SH-SY5Y (cell line): ENCODE measurements around the gene CABS1.

Experiments
- GATA2 ChIP-seq: IDR thresholded peaks from 2 replicates; pipeline ENCODE4 v1.6.1; 2011; ENCODE audit warnings: mild to moderate bottlenecking, low read depth, low read length
- GATA3 ChIP-seq: IDR thresholded peaks from 2 replicates; pipeline ENCODE4 v1.6.1; 2011; ENCODE audit warnings: low read depth, mild to moderate bottlenecking, low read length, moderate library complexity

- TF ChIP-seq GATA2 (no peak), GATA3 (no peak)
Observed at GRCh38 chr4:70334681-70335080, at the start of gene CABS1.
